ENCODE data around the gene OLR1.

DNA sequence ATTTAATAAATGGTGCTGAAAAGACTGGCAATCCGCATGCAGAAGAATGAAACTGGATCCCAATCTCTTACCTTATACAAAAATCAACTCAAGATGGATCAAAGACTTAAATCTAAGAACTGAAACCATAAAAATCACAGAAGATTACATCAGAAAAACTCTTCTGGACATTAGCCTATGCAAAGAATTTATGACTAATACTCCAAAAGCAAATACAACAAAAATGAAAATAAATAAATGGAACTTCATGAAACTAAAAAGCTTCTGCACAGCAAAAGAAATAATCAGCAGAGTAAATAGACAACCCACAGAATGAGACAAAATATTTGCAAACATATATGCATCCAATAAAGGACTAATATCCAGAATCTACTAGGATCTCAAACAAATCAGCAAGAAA is 58.9 kb downstream of the OLR1 start:
- TF ChIP-seq, protein P1, sequence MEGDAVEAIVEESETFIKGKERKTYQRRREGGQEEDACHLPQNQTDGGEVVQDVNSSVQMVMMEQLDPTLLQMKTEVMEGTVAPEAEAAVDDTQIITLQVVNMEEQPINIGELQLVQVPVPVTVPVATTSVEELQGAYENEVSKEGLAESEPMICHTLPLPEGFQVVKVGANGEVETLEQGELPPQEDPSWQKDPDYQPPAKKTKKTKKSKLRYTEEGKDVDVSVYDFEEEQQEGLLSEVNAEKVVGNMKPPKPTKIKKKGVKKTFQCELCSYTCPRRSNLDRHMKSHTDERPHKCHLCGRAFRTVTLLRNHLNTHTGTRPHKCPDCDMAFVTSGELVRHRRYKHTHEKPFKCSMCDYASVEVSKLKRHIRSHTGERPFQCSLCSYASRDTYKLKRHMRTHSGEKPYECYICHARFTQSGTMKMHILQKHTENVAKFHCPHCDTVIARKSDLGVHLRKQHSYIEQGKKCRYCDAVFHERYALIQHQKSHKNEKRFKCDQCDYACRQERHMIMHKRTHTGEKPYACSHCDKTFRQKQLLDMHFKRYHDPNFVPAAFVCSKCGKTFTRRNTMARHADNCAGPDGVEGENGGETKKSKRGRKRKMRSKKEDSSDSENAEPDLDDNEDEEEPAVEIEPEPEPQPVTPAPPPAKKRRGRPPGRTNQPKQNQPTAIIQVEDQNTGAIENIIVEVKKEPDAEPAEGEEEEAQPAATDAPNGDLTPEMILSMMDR (IDR thresholded peaks at IDR 0.05) = no peak
- TF ChIP-seq, protein P2, sequence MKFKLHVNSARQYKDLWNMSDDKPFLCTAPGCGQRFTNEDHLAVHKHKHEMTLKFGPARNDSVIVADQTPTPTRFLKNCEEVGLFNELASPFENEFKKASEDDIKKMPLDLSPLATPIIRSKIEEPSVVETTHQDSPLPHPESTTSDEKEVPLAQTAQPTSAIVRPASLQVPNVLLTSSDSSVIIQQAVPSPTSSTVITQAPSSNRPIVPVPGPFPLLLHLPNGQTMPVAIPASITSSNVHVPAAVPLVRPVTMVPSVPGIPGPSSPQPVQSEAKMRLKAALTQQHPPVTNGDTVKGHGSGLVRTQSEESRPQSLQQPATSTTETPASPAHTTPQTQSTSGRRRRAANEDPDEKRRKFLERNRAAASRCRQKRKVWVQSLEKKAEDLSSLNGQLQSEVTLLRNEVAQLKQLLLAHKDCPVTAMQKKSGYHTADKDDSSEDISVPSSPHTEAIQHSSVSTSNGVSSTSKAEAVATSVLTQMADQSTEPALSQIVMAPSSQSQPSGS (CRISPR knock-in tag; IDR thresholded peaks at IDR 0.05; ENCODE audit: borderline replicate concordance, low read depth) = no peak
- TF ChIP-seq KAT7 (CRISPR knock-in tag; IDR thresholded peaks at IDR 0.05; ENCODE audit: borderline replicate concordance) (no peak), GABPB1 (CRISPR knock-in tag; IDR thresholded peaks at IDR 0.05) (no peak), NFE2L1 (CRISPR knock-in tag; IDR thresholded peaks at IDR 0.05) (no peak), JUN (CRISPR knock-in tag; IDR thresholded peaks at IDR 0.05) (no peak), CREM (CRISPR knock-in tag; IDR thresholded peaks at IDR 0.05) (no peak), ESRRA (CRISPR knock-in tag; IDR thresholded peaks at IDR 0.05; ENCODE audit: borderline replicate concordance) (no peak), IRF2 (CRISPR knock-in tag; IDR thresholded peaks at IDR 0.05; ENCODE audit: borderline replicate concordance, low read depth) (no peak)
